HG03469 (cell line): Measurements from ENCODE around the gene KRTDAP.

Source experiments
- ATAC-seq: cut with Tn5 transposase; IDR thresholded peaks from one replicate; pipeline ENCODE4 v1.9.1; 2021; ENCODE audit warnings: mild to moderate bottlenecking, moderate library complexity, moderate number of reproducible peaks; ENCODE audit not compliant: unreplicated experiment

Gene KRTDAP

DNA sequence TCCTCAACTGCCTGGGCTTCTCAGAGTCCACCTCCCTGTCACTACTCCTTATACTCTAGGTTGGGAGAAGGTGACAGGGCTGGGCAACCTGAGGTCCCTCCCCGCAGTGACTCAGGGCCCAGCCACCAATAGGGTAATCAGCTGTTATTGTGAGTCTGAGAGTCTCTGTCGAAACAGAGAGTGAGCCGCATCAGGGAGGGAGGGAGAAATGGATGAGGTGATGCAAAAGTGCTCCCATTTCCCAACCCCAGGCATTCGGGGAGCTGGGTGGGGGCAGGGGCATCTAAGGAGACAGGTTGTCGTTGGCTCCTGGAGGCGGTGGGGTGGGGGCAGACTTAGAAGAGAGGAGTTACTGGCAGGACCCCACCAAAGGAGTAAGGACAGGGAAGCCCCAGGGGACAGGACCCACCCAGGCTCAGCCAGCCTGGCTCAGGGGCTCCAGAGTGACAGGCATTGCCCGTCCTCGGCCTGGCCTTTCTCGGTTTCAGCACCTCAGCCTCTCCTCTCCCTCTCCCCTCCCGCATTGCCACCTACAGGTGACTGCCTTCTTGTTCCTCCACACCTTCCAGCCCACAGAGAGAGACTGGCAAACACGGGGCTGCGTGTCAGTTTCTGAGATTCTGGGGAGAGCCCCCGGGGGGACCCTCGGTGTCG is 23.5 kb upstream of the KRTDAP start, which contains the start of gene DMKN:
Gene DMKN (minus strand): TSS at position 22 of the 654 bp plus-strand sequence. CDS start 174 bp downstream, outside the sequence.
- no peak for ATAC-seq

DNA sequence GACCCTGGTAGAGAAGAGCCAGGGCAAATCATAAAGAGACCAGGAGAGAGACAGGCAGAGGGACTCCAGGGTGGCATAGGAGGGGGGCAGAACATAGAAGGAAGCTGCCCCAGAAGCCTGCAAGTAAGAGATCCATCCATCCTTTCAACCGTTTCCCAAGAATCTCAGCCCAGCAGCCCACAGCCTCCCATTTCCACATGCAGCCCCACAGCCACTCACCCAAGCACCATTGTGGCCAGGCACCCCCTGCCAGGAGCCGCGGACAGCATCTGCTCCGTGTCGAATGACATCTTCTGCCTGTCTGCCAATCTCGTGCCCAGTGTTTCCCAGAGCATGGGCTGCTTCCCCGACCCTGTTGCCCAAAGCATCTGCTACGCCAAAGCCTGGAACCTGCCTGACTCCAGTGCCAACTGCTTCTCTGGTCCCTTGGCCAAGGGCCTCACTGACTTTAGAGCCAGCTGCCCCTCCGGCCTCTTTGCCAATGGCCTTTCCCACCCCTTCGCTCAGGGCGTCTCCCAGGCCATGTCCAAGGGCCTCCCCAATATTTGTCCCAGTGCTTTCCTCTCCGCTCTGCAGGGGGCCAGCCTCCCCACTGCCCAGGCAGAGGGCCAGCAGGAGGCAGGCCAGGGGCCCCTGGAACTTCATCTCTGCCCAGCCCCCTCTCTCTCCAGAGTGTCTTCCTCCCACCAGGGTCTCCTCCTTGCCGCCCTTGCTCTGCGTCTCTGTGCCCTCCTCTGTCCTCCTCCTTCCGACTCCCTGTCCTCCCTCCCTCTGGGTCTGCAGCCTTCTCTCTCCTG is 22.8 kb upstream of the KRTDAP start:
- no peak for ATAC-seq

DNA sequence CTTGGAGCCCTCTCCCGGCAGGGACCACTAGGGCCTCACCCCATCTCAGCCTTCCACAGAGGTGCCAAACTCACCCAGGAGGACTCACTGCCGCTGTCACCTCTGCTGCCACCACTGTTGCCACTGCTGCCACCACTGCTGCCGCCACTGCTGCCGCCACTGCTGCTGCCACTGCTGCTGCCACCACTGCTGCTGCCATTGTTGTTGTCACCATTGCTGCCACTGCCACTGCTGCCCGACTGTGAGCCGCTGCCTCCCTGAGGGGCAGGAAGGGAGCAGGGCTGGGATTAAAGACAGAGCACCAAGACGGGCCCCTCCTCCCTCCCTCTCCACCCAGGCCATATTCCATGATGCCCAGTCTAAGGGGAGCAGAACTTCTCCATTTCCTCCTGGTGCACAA is 21.1 kb upstream of the KRTDAP start:
- no peak for ATAC-seq

DNA sequence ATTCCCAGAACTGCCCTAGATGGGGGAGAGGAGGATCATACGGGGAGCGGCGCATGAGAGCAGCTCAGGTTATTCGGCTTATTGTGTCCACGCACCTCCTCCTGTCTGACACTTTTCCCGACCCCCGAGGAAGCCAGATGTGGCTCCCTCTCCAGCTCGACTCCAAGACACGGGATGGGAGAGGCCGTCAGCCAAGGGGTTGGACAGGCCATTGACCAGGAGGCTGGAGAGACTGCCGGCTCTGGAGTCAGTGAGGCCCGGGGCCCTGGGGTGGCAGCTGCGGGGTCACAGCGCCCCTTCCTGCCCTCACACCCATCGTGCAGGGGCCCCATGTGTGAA is 20.3 kb upstream of the KRTDAP start:
- ATAC-seq: no peak

DNA sequence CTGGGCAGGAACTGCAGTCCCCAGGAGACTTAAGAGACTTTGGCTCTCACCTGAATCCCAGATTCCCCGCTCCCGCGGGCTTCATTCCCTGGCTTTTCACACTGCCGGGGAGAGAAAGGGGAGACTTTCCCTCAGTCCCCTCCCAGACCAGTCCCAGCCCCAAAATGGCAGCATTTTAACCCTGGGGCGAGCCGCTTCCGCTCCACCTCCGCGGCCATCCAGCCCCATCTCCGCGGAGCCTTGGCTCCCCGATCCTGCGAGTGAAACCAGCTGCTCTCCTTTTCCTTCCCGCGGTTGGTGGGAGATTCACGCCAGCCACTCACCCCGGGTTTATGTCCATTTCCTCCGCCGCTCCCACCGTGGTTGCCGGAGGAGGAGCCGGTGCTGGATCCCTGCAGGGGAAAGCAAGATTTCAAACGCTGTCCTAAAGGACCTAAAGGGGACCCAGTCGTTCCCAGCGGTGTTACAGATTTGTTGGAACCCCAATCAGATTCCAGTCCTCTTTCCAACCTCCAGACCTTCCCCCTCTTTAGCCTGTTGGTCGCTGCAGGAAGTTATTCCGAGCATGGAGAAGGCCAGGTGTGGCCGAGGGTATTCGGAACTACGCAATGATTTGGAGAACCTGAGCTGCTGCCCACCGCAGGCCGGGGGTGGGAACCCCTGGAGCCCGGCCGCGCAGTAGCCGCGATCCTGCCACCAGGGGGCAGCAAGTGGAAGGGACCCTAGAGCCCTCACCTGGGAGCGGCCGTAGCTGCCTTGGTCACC is 19.8 kb upstream of the KRTDAP start:
- no peak for ATAC-seq

DNA sequence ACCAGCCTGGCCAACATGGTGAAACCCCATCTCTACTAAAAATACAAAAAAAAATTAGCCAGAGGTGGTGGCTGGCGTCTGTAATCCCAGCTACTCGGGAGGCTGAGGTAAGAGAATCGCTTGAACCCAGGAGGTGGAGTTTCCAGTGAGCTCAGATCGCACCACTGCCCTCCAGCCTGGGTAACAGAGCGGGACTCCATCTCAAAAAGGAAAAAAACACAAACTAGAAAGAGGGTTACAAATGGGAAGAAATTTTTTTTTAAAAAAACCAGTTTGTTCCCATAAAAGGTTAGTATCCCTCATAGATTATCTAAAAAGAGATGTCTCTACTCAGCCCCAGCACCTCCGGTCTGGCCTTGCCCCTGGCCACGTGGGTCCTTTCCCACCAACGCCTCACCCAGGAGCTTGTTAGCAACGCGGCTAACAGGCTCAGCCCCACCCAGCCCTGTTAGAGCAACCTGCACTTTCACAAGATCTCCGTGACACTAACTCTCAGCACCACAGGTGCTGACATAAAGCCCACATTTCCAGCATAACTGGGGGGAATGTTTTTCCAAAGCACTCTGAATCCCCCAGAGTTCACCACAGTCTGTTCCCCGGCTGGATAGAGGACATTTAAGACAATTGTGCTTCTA is 18.9 kb upstream of the KRTDAP start:
- no peak for ATAC-seq

DNA sequence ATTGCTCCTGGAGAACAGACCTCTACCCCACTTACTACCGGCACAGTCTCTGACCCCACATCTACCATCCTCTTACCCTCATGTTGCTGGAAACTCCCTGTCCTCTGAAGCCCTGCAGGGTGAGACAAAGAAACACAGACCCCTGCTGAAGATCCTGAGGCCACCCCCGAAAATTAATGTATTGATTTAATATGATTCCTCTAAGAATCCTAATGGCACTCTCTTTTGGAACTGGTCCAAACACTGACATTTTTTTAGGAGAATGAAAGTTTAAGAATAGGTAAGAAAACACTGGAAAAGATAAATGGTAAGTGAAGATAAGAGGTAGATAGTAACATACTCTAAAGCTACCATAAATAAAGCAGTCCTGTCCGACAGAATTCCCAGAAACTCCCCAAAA is 17.9 kb upstream of the KRTDAP start:
- ATAC-seq: no peak

DNA sequence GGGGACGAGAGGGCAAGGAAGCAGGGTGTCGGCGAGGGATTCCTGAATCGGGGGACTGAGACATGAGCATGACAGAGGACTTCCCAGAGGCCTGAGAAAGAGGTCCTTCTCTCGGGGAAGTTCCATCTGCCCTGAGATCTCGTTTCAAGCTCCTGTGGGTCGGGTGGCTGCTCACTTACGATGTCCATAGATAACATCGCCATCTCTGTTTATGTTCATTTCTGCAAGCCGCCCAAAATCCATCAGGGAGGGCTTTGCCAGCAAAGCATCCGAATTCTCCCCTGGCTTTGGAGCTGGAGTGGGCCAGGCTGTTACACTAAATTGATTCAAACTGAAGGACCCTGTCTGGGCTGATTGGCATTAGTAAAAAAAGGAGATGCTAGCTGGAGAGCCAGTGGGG is 17.3 kb upstream of the KRTDAP start:
- ATAC-seq: no peak

DNA sequence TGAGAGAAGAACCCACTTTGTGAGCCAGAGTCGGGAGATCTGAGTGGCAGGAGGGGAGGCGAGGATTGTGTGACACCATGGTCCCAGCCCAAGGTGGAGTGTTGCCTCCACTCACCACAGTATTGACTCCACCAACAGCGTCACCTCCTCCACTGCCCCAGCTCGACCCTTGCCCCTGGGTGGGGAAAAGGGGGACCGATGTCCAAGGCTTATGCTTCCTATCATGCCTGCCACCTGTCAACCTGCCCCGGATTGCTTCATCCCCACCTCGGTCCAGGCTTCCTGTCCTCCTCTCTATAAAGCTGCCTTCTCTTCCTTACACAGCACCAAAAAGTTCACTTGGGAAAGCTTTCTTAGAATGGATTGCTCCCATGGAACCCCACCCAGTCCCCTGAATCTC is 15.7 kb upstream of the KRTDAP start:
- ATAC-seq: no peak

DNA sequence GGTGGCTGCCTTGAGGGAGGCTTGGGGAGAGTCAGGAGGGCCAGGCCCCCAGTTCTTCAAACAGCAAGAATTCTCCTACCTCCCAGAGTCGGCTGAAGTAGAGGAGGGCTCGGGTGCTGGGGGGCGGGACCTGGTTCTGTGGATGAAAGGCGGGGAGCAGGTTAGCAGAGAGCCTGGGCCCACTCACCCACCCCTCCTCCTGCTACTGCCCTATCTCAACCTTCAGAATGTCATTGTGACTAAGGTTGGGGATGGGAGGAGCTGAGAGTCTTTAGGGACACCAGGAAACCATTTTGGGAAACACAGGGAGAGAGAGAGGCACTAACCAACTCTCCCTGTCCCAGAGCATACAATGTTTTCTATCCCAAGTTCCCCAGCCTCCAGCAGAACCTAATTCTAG is 12.5 kb upstream of the KRTDAP start:
- no peak for ATAC-seq

DNA sequence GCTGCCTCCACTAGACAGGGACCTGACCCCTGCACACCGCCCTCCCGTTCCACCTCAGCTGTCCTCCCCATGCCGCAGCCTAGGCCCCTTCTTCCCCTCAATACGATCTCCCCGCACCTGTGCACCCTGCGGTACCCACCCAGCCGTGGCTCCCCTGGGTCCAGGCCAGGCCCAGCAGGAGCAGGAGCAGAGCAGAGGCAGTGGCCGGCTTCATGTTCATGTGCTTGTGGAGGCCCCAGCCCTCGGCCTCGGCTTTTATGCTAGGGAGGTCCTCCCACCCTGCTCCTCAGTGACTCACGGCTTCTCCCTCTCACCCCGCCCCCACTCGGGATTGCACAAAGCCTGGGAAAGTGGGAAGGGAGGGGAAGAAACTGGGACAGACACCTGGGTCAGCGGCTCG is 11.4 kb upstream of the KRTDAP start:
- ATAC-seq: no peak

DNA sequence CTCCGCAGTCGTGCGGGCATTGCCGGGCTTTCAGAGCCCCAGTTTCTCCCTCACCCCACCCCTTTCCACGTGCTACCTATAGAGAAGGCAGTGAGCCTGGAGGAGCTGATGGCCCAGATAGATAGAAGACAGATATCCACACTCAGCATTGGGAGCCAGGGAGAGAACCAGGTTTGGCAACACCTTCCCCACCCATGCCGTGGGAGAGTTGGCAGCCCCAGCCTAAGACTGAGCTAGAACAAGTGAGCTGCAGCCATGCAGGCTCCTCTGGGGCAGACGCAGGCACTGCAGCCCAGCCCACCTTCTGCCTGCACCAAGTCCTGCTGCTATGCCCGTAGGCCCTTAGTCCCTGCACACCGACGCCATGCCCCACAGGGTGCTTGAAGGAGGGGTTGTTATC is 10.3 kb upstream of the KRTDAP start:
- ATAC-seq: no peak

DNA sequence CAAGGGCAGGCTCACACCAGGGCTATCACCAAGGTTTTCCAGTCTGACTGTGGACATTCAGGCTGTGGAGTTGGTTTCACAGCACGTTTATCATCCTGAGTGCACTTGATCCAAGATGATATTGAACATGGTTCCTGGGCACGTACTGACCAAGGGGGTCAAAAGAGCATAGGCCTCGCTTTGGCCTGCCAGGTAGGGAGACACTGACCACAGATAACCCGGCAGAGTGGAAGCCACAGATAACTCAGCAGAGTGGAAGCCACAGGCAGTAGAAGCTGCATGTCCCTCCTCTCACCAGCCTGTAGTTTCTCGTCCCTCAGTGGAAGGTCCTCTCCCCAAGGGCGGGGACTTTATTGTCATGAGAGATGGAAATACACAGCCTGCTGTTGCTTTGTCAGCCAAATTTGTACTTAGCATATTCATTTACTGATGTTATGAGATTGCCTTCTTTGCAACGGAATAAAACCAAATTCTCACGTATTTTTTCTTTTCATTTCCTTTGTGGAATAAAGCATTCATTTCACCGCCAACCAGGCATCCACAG is 8.8 kb upstream of the KRTDAP start:
- no peak for ATAC-seq

DNA sequence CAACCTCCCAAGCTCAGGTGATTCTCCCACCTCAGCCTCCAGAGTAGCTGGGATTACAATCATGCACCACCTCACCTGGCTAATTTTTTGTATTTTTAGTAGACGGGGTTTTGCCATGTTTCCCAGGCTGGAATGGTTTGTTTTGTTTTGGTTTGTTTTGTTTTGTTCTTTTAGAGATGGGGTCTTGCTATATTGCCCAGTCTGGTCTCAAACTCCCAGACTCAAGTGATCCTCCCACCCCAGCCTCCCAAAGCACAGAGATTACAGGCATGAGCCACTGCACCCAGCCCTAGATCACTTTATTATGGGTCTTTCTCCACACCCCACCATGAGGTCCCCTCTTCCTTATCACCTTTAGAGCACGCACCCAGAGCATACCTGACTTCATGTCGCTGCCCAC is 8.0 kb upstream of the KRTDAP start:
- no peak for ATAC-seq

DNA sequence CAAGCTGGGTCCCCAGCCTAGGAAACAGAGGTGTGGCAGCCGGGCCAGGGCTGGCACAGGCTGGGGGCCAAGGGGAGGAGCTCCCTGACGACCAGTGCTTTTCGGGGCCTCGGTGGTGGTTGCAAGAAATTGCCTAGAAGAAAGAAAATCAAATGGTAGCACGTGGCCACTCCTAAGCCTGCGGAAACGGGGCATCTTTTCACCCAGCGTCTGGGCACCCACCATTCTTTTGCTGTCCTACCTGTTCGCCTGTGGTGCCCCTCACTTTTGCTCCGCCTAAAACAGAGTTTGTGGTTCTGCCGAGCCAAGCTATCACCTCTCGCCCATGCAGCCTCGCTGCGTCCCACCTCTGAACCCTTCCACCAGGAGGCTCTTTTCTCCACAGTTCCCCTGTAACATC is 7.1 kb upstream of the KRTDAP start:
- ATAC-seq: no peak

DNA sequence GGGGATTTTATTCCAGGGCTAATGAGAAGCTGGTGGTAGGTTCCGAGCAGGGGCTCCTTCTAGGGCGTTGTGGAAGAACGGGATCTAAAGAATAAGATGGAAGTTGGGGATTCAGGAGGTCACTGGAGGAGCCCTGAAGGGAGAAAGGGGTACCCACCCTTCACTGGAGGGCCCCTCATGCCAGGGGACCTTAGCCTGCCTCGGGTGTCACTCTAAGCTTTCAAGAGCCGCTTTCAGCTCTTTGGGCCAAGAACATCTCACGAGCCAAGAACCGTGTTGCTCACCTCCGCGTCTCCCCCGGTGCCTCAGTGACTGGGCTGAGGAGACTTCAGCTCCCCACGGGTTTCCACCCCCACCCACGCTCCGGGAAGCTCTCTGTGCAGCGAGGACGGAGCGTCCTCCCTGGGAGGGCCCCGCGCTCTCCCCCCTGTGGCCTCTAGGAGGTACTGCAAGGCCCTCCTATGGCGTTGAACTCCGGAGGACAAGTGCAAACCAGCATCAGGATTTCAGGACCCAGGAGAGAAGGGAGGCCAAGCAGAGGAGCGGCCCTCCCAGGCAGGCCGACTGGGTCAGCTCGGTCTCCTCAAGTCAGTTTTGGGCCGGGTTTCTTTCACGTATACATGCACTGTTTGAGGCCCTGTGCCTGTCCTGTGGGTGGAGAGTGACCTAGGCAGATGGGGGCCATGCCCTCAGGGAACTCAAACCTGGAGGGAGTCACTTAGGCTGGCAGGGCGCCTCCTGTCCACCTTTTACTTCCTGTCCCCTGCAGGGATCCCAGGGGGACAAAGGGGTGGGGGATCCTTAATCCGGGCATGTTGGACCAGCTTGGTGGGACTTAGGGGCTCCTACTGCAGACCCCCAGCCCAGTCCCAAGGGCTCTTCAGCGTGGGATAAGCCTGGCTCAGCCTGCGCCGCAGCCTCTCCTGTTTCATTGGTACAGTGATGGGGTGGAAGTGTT is 5.1 kb upstream of the KRTDAP start:
- no peak for ATAC-seq

DNA sequence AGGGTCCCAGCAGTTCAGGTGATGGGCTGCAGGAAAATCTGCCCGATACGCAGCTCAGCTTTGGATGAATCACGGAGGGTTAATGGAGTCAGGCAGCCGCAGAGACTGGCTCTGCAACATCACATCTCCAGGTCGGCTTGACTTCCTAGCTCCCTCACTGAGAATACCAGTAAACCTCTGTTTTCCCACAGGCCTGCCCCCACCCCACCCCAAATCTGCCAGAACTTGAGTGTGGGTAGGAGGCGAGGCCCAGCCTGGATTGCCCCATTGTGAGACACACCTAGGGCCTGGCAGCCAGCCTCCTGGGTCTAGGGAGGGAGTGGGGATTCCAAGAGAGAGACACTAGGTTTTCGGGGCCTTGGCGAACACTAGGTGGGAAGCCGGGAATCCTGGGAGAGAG is 3.7 kb upstream of the KRTDAP start:
- no peak for ATAC-seq

DNA sequence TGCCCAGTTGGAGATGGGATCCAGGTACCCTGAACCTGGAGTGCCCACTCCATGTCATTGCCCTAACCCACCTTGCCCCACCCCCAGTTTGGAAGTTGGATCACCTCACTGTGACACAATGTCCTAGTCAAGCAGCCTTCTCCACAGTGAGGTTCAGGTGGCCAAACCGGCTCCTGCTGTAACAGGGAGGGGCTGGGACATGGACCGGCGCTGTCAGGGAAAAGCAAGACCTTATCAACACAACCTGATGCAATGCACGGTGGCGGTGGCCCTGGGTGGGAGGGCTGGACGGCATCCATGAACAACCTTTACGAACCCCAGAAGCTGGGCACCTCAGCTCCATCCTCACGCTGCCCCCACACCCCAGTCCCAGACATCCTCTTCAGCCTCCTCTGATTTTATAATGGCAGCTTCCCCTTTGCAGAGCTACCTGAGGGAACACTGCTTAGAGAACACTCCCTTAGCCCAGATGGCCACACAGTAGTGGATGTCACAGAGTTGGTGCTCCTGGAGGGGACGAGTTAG is 1.6 kb upstream of the KRTDAP start:
- no peak for ATAC-seq

DNA sequence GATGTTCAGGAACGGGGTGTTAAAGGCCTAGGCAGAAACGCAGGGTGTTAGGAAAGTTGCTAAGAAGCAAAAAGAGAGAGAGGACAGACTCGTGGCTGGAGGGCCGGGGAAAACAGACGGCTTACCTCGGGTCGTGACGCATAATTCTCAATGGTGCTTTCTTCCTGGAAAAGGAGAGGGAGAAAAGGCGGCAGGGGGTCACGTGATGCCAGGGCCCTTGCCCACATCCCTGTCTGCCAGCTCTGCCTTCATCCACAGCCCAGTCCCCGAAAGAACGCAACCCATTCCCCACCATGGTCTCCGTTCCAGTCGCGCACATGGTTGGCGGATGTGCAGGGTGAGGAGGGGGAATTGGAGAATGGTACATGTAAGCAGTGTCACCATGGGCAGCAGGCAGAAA is 1.6 kb downstream of the KRTDAP start:
- no peak for ATAC-seq

DNA sequence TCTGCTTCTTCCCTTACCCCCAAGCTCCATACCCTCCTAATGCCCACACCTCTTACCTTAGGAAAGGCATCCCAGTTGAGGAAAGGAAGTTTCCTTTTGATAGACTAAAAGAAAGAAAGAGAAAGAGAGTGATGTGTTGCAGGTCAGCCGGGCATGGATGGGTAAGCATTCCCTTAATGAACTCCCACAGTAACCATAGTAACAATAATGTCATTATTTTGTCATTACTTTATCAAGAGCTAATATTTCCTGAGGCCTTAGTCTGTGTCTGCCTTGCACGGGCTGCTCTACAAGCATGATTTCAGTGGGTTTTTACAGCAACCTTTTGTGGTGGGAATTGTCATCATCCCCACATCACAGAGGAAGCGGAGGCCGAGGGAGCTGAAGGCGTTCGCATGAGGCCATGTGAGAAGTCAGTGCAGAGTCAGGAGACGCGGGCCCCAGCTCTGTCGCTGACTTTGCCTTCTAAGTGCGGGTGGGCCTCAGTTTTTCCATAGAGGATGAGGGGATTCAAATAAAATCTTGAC is 2.5 kb downstream of the KRTDAP start:
- ATAC-seq: no peak
